Endothelial cell (in vitro differentiated cells): ENCODE results near the gene LVRN. TPM values are rescaled to one million over a fixed set of nuclear protein-coding genes. Genes with fewer than 3 reads are reported as not detected.

Experiments
- DNase-seq: peaks from one replicate; pipeline ENCODE4 v3.0.0; 2021; ENCODE audit warnings: low spot score
- H3K27ac Mint-ChIP-seq: one replicate; pipeline ENCODE4 v1.8.0; 2021; ENCODE audit warnings: mixed read lengths, inconsistent platforms; ENCODE audit not compliant: unreplicated experiment
- H3K27me3 Mint-ChIP-seq: one replicate; pipeline ENCODE4 v1.8.0; 2021; ENCODE audit warnings: mild to moderate bottlenecking, moderate library complexity, mixed read lengths, inconsistent platforms; ENCODE audit not compliant: unreplicated experiment
- H3K36me3 Mint-ChIP-seq: one replicate; pipeline ENCODE4 v1.8.0; 2021; ENCODE audit warnings: mild to moderate bottlenecking, low read depth, mixed read lengths, inconsistent platforms; ENCODE audit not compliant: unreplicated experiment
- H3K4me1 Mint-ChIP-seq: one replicate; pipeline ENCODE4 v1.8.0; 2021; ENCODE audit warnings: mild to moderate bottlenecking, mixed read lengths, inconsistent platforms; ENCODE audit not compliant: unreplicated experiment
- H3K4me3 Mint-ChIP-seq: one replicate; pipeline ENCODE4 v1.8.0; 2021; ENCODE audit warnings: mild to moderate bottlenecking, mixed read lengths, inconsistent platforms; ENCODE audit not compliant: unreplicated experiment
- H3K9me3 Mint-ChIP-seq: one replicate; pipeline ENCODE4 v1.8.0; 2021; ENCODE audit warnings: mixed read lengths, inconsistent platforms; ENCODE audit not compliant: unreplicated experiment
- CTCF ChIP-seq: fragments of 200-600 bp; sonication (generic); IDR thresholded peaks from one replicate; pipeline ENCODE4 v1.5.0; 2021; ENCODE audit warnings: antibody characterized with exemption; ENCODE audit not compliant: unreplicated experiment
- total RNA-seq: library from RNA; stranded (reverse); fragmentation: NEBNext Ultra II Directional; extraction: Animal tissue kit (Norgen Biotek cat#: 25700); gene quantifications from one replicate; pipeline ENCODE4 v1.2.1, GENCODE V29; 2021; ENCODE audit not compliant: unreplicated experiment

The LVRN gene
- total RNA-seq, 1 donor from 2014 or later, result 1.3 TPM

DNA sequence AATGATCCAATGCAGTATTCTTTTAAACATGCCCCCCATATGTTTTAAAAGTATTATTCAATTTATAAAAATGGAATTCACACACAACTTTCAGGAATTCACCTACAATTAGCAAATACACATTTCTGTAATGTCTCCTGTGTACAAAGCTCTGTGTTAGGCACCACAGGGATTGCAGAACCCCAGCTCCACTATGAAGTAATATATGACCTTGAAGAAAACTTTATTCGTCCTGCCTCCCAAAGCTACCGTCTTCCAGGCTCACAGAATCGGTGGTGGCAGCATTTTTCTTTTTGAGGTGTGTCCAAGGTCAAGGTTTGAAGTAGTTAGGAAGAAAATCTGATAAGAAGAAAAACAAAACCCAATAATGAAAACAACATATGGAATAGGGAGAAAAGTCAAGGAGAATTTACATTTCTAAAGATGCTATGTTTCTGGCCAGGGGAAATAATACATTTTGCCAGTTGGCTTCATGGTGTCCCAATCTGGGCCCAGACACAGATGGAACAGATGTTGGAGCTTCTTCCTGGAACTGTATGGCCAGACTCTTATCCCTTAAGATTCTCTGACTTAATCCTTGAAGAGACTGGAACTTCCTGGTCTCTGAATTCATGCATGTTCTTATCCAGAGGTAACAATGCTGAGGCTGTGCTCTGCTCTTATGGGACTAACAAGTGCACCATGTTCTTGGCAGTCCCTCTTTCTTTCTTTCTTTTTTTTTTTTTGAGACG lies 22.0 kb upstream of the LVRN start:
- H3K4me3 Mint-ChIP-seq, result no peak overlapping the region
- peaks cover 21% of the 10 kb centered on the region for H3K4me1 Mint-ChIP-seq
- DNase-seq, result no peak
- H3K27me3 Mint-ChIP-seq, result no peaks in the 10 kb centered on the region
- H3K27ac Mint-ChIP-seq, result no peak overlapping the region
- H3K9me3 Mint-ChIP-seq, result no peaks in the 10 kb centered on the region
- TF ChIP-seq CTCF, result no peak
- no peaks in the 10 kb centered on the region for H3K36me3 Mint-ChIP-seq

DNA sequence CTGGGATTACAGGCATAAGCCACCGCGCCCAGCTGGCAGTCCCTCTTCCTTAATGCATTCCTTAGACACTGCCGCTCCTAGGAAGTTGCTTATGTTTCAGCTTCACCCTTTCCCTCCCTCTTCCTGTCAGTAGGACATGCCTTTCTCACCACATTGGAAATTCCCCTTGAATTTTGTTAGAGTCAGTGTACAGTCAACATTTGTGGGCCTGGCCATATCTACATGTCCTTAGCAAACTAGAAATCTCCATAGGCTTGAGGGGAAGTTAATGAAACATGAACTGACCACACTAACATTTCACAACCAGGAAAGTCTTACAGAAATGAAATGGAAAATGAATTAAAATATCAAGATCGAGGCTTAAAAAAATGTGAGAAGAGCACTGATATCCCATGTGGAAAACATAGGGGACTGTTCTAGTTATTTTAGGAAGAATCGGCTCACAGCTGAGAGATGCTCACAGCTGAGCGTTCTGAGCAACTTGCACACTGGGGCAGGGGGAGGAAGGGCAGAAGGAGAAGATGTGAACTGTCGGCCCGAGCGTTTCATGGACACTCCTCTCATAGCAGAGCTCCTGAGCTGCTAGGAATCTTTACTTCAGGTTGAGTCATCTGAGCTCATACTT lies 21.1 kb upstream of the LVRN start:
- no peak for TF ChIP-seq CTCF
- Mint-ChIP-seq H3K4me1 (peaks cover 21% of the 10 kb centered on the region), H3K9me3 (no peaks in the 10 kb centered on the region), H3K4me3 (no peak overlapping the region), H3K36me3 (no peaks in the 10 kb centered on the region), H3K27me3 (no peaks in the 10 kb centered on the region), H3K27ac (no peak overlapping the region)
- no peak for DNase-seq

DNA sequence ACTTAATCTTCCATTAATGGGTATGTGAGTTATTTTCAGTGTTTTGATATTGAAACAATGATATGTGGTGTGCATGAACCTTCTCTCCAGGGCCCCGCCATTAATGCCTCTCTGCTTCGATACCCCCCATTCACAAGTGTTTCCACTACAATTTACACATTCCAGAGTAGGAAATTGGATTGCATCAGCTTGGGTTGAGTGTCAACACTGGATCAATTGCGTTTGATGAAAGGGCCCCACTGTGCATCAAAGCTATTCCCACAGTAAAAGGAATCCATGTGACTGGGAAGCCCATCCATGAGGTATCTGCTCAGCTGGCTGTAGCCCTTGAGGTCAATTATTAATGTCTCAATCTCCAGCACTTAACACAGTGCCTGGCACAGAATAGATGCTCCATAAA lies 17.8 kb upstream of the LVRN start:
- H3K36me3 Mint-ChIP-seq, result no peaks in the 10 kb centered on the region
- H3K27me3 Mint-ChIP-seq, result peaks cover 2% of the 10 kb centered on the region
- H3K4me3 Mint-ChIP-seq, result no peak overlapping the region
- no peak for DNase-seq
- H3K9me3 Mint-ChIP-seq, result no peaks in the 10 kb centered on the region
- TF ChIP-seq CTCF, result no peak
- no peak overlapping the region for H3K27ac Mint-ChIP-seq
- H3K4me1 Mint-ChIP-seq, result peaks cover 8% of the 10 kb centered on the region

- no peak overlapping the region for H3K27ac Mint-ChIP-seq
- TF ChIP-seq CTCF, result no peak
- H3K4me1 Mint-ChIP-seq, result peaks cover 3% of the 10 kb centered on the region
- H3K4me3 Mint-ChIP-seq, result no peak overlapping the region
- DNase-seq, result no peak
- H3K36me3 Mint-ChIP-seq, result no peaks in the 10 kb centered on the region
- H3K9me3 Mint-ChIP-seq, result no peaks in the 10 kb centered on the region
- H3K27me3 Mint-ChIP-seq, result peaks cover 2% of the 10 kb centered on the region
Measured at GRCh38 chr5:115946655-115947054, 15.6 kb upstream of the LVRN start.

DNA sequence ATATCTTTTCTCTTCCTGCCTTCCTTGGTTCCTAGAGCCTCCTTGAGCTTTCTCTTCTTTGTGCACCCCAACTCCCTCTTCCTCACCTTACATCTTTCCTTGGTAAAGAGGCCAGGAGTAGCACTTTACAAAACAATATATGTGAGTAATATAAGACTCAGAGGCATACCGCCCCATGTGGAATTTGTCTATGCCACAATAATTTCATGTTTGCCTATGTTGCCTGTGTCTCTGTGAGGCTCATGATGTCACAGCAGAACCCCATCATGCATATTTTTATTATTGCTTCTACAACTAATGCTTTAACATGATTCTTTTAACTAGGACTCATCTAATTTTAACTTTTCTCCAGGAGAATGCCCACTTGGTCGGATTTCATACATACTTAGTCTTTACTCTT lies 15.0 kb upstream of the LVRN start:
- H3K27ac Mint-ChIP-seq, result no peak overlapping the region
- no peaks in the 10 kb centered on the region for H3K9me3 Mint-ChIP-seq
- no peak for DNase-seq
- no peaks in the 10 kb centered on the region for H3K36me3 Mint-ChIP-seq
- H3K4me1 Mint-ChIP-seq, result peaks cover 3% of the 10 kb centered on the region
- peaks cover 2% of the 10 kb centered on the region for H3K27me3 Mint-ChIP-seq
- H3K4me3 Mint-ChIP-seq, result no peak overlapping the region
- TF ChIP-seq CTCF, result no peak
